Measurements from ENCODE around the gene POLQ. TPM values are rescaled to one million over a fixed set of nuclear protein-coding genes. Genes with fewer than 3 reads are reported as not detected.

Gene POLQ
- total and polyA plus RNA-seq, 2 donors (not counting 3 experiments of a cell fraction or from before 2014, with no cell fraction given), result 1.8 to 10.8 TPM

DNA sequence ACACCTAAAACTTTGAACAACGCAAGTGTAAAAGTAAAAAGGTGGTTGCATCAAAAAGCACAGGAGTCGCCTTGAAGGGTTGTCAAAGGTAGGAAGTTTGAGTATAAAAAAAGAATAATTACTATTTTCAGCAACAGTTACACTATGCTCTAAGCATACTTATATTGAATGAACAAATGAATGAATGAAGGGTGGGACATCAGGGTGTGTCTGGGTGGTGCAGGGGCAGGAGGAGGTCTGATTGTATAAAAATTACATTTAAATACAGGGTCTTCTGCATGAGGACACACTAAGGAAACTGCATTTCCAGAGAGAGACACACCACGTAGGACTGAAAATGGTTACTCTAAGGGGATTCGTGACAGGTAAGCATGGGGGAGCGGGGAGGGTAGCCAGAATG lies 21.9 kb upstream of the POLQ start, which contains the start of gene ARGFX:
TSS of gene ARGFX (plus strand) at position 301 of the 400 bp plus-strand sequence. CDS start 2,765 bp downstream, outside the sequence.
- dilution Hi-C loops (cut with MboI; ENCODE audit: extremely low pct_ligation_motif_present, low sequenced_read_pairs), result no loop called here
- no peaks in the 10 kb centered on the region for H3K79me2 ChIP-seq (ENCODE audit: control insufficient read depth, insufficient read depth, low read length)
- CTCF ChIA-PET, result no interaction called here

DNA sequence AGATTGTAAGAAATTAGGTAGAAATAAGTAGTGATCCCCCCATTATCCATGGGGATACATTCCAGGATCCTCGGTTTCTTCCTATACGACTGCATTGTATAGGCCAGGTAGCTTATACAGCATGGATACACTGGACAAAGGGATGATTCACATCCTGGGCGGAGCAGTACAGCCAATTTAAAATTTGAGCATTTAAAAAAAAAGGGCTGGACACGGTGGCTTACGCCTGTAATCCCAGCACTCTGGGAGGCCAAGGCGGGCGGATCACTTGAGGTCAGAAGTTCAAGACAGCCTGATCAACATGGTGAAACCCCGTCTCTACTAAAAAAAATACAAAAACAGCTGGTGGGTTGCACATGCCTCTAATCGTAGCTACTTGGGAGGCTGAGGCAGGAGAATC lies 21.0 kb upstream of the POLQ start:
- FAIRE-seq (no peak), DNase-seq (ENCODE audit: low read depth, low spot score) (no peak)
- Histone ChIP-seq H3K9me3 (replicated peaks; ENCODE audit: control insufficient read depth, insufficient read depth, low read length) (no peaks in the 10 kb centered on the region), H3K36me3 (ENCODE audit: control insufficient read depth in 2 of 2, extremely low read depth in 1 of 2, insufficient read depth in 2 of 2, low read length in 2 of 2) (no peaks in the 10 kb centered on the region), H3K9ac (replicated peaks; ENCODE audit: extremely low read depth, insufficient read depth, low read length) (no peak overlapping the region), H3K4me1 (ENCODE audit: control insufficient read depth, extremely low read depth, insufficient read depth, low read length) (no peaks in the 10 kb centered on the region), H3K27me3 (ENCODE audit: control insufficient read depth in 2 of 2, insufficient read depth in 2 of 2, low read length in 2 of 2) (peaks cover 2% of the 10 kb centered on the region in 2 experiments), H3K9me1 (replicated peaks; ENCODE audit: control insufficient read depth, extremely low read depth, insufficient read depth, low read length) (no peaks in the 10 kb centered on the region), H3K4me2 (ENCODE audit: insufficient read depth, low read length) (no peak overlapping the region), H2AFZ (ENCODE audit: low read depth, low read length) (no peak overlapping the region), H4K20me1 (replicated peaks; ENCODE audit: control insufficient read depth, extremely low read depth, insufficient read depth, low read length) (no peaks in the 10 kb centered on the region), H3K79me2 (ENCODE audit: control insufficient read depth, insufficient read depth, low read length) (no peaks in the 10 kb centered on the region), H3K27ac (ENCODE audit: insufficient read depth, low read depth, low read length) (no peak overlapping the region), H3K4me3 (replicated peaks in 1 of 3; ENCODE audit: insufficient read depth in 1 of 3, low read depth in 1 of 3, low read length in 3 of 3) (no peak overlapping the region)
- dilution Hi-C loops (cut with MboI; ENCODE audit: extremely low pct_ligation_motif_present, low sequenced_read_pairs), result no loop called here
- TF ChIP-seq, protein P1, sequence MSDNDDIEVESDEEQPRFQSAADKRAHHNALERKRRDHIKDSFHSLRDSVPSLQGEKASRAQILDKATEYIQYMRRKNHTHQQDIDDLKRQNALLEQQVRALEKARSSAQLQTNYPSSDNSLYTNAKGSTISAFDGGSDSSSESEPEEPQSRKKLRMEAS (IDR thresholded peaks at IDR 0.05; ENCODE audit: insufficient read depth, insufficient read length), result no peak
- no peak for TF ChIP-seq GATA2 (IDR thresholded peaks at IDR 0.05; ENCODE audit: insufficient read depth, insufficient read length, low read depth, low read length)
- POLR2A ChIA-PET, result no interaction called here
- intact Hi-C loops (cut with micrococcal nuclease), result no loop called here
- no TSS peak for BruUV-seq (replicated peaks)
- CTCF ChIA-PET, result no interaction called here

More for the DNA sequence above, 21.9 kb upstream of the POLQ start, which contains the start of gene ARGFX:
- Histone ChIP-seq H3K9ac (replicated peaks; ENCODE audit: extremely low read depth, insufficient read depth, low read length) (no peak within 1 kb of the TSS), H3K4me2 (ENCODE audit: insufficient read depth, low read length) (no peak within 1 kb of the TSS), H4K20me1 (replicated peaks; ENCODE audit: control insufficient read depth, extremely low read depth, insufficient read depth, low read length) (no peaks in the 10 kb centered on the region), H3K4me1 (ENCODE audit: control insufficient read depth, extremely low read depth, insufficient read depth, low read length) (no peaks in the 10 kb centered on the region), H2AFZ (ENCODE audit: low read depth, low read length) (no peak within 1 kb of the TSS), H3K4me3 (replicated peaks in 1 of 3; ENCODE audit: insufficient read depth in 1 of 3, low read depth in 1 of 3, low read length in 3 of 3) (no peak within 1 kb of the TSS), H3K9me3 (replicated peaks; ENCODE audit: control insufficient read depth, insufficient read depth, low read length) (no peaks in the 10 kb centered on the region), H3K27ac (ENCODE audit: insufficient read depth, low read depth, low read length) (no peak within 1 kb of the TSS), H3K27me3 (ENCODE audit: control insufficient read depth in 2 of 2, insufficient read depth in 2 of 2, low read length in 2 of 2) (peaks cover 0 to 2% of the 10 kb centered on the region in 2 experiments), H3K36me3 (ENCODE audit: control insufficient read depth in 2 of 2, extremely low read depth in 1 of 2, insufficient read depth in 2 of 2, low read length in 2 of 2) (no peaks in the 10 kb centered on the region), H3K9me1 (replicated peaks; ENCODE audit: control insufficient read depth, extremely low read depth, insufficient read depth, low read length) (no peaks in the 10 kb centered on the region)
- no TSS peak for BruUV-seq (replicated peaks)
- TF ChIP-seq MYC (IDR thresholded peaks at IDR 0.05; ENCODE audit: low read depth, low read length) (no peak), JUN (IDR thresholded peaks at IDR 0.05; ENCODE audit: borderline replicate concordance, insufficient read depth, insufficient read length, low read depth) (no peak)
- TF ChIP-seq, protein P2, sequence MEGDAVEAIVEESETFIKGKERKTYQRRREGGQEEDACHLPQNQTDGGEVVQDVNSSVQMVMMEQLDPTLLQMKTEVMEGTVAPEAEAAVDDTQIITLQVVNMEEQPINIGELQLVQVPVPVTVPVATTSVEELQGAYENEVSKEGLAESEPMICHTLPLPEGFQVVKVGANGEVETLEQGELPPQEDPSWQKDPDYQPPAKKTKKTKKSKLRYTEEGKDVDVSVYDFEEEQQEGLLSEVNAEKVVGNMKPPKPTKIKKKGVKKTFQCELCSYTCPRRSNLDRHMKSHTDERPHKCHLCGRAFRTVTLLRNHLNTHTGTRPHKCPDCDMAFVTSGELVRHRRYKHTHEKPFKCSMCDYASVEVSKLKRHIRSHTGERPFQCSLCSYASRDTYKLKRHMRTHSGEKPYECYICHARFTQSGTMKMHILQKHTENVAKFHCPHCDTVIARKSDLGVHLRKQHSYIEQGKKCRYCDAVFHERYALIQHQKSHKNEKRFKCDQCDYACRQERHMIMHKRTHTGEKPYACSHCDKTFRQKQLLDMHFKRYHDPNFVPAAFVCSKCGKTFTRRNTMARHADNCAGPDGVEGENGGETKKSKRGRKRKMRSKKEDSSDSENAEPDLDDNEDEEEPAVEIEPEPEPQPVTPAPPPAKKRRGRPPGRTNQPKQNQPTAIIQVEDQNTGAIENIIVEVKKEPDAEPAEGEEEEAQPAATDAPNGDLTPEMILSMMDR (IDR thresholded peaks at IDR 0.05; ENCODE audit: extremely low read depth in 1 of 2, insufficient read depth in 1 of 2, low read depth in 1 of 2, low read length in 2 of 2), result no peak
- no peak for FAIRE-seq
- DNase-seq (ENCODE audit: low read depth, low spot score), result no peak
- intact Hi-C loops (cut with micrococcal nuclease), result no loop called here
- POLR2A ChIA-PET, result no interaction called here

Data from endothelial cell of umbilical vein (primary cell).